NCI-H2196 (cell line): Measurements from ENCODE around the gene LMOD1.
A peak's percentile ranks its signal among the peaks of the same experiment; 100 is the strongest.

ENCODE experiments used
- DNase-seq: peaks from one replicate; lab custom pipeline; 2025; ENCODE audit not compliant: unreplicated experiment; lab: John Stamatoyannopoulos, UW

The LMOD1 gene

GRCh38 chr1:201894343-201895119, 51.8 kb downstream of the LMOD1 start:
- no peak for DNase-seq

GRCh38 chr1:201893431-201893830, 52.9 kb downstream of the LMOD1 start:
- no peak for DNase-seq

- DNase-seq = no peak
These were observed 54.1 kb downstream of the LMOD1 start for GRCh38 chr1:201892211-201892610.

GRCh38 chr1:201891451-201892045, 54.8 kb downstream of the LMOD1 start:
- DNase-seq = no peak

- no peak for DNase-seq
These were observed 55.4 kb downstream of the LMOD1 start for GRCh38 chr1:201890806-201891450.

- no peak for DNase-seq
These were observed 56.1 kb downstream of the LMOD1 start for GRCh38 chr1:201890223-201890622.

- DNase-seq = no peak
These were observed 57.0 kb downstream of the LMOD1 start for GRCh38 chr1:201889090-201889968.

GRCh38 chr1:201888282-201889089, 57.9 kb downstream of the LMOD1 start, which contains the start of gene SHISA4:
SHISA4 (plus strand) TSS chr1:201888898; CDS start chr1:201888995, 97 bp downstream.
- DNase-seq = peak; percentile 73

GRCh38 chr1:201887116-201887866, 59.1 kb downstream of the LMOD1 start:
- no peak for DNase-seq

GRCh38 chr1:201886103-201886885, 60.1 kb downstream of the LMOD1 start:
- no peak for DNase-seq

GRCh38 chr1:201885531-201886075, 60.7 kb downstream of the LMOD1 start:
- DNase-seq = no peak

GRCh38 chr1:201884425-201884824, 61.9 kb downstream of the LMOD1 start:
- DNase-seq = no peak

GRCh38 chr1:201883786-201884185, 62.6 kb downstream of the LMOD1 start:
- no peak for DNase-seq

- no peak for DNase-seq
These were observed 63.1 kb downstream of the LMOD1 start for GRCh38 chr1:201883266-201883665.

GRCh38 chr1:201882665-201883132, 63.6 kb downstream of the LMOD1 start:
- DNase-seq = no peak

GRCh38 chr1:201881617-201882016, 64.7 kb downstream of the LMOD1 start:
- DNase-seq = no peak

GRCh38 chr1:201880928-201881571, 65.3 kb downstream of the LMOD1 start:
- DNase-seq = no peak

GRCh38 chr1:201877877-201878401, 68.4 kb downstream of the LMOD1 start:
- DNase-seq = peak; percentile 53
